ENCODE results near the gene FBXO45. TPM values are rescaled to one million over a fixed set of nuclear protein-coding genes. Genes with fewer than 3 reads are reported as not detected.

The FBXO45 gene
- total RNA-seq, 6 experiments from 2014 or later: 3.8 to 5.5 (median 4.4) TPM

DNA sequence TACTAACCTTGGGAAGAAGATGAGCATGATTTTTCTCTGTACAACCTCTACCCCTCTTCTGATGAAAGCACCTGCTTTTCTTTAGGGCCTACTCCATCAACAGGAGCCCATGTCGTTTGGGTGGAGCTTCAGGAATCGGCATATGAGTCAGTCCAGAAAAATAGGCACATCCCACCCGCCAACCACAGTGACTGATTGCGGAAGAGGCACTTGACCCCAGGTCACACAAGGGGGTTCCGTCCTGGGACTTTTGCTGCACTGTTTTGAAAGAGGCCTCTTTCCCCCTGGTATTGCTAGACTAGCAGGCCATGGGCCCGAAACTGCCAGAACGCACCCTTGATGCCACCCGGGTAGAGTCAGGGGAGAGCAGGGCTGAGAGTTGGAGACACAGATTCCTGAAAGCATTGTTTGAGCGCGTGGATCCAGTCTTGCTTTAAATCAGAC lies 51.7 kb downstream of the FBXO45 start:
- intact Hi-C loops (cut with DNase I): no loop called here
- TF ChIP-seq, protein P1, sequence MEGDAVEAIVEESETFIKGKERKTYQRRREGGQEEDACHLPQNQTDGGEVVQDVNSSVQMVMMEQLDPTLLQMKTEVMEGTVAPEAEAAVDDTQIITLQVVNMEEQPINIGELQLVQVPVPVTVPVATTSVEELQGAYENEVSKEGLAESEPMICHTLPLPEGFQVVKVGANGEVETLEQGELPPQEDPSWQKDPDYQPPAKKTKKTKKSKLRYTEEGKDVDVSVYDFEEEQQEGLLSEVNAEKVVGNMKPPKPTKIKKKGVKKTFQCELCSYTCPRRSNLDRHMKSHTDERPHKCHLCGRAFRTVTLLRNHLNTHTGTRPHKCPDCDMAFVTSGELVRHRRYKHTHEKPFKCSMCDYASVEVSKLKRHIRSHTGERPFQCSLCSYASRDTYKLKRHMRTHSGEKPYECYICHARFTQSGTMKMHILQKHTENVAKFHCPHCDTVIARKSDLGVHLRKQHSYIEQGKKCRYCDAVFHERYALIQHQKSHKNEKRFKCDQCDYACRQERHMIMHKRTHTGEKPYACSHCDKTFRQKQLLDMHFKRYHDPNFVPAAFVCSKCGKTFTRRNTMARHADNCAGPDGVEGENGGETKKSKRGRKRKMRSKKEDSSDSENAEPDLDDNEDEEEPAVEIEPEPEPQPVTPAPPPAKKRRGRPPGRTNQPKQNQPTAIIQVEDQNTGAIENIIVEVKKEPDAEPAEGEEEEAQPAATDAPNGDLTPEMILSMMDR (IDR thresholded peaks at IDR 0.05): no peak
- TF ChIP-seq POLR2A (IDR thresholded peaks at IDR 0.05): no peak
- H3K9me3 ChIP-seq: no peaks in the 10 kb centered on the region
- no peaks in the 10 kb centered on the region for H3K36me3 ChIP-seq
- DNase-seq (peak in 1 of 3 donors; percentile 33), ATAC-seq (peak; percentile 46 to 51 (median 49))
- no peaks in the 10 kb centered on the region for H3K4me1 ChIP-seq
- no peaks in the 10 kb centered on the region for H3K27me3 ChIP-seq
- no peak overlapping the region for H3K27ac ChIP-seq
- 57% methylated on average over 10 of the region's 10 CpGs for WGBS (ENCODE audit: insufficient coverage, low coverage, low lambda C conversion rate, missing lambda C conversion rate)
- H3K4me3 ChIP-seq: no peak overlapping the region

GRCh38 chr3:196620684-196621083 lies 52.2 kb downstream of the FBXO45 start:
- Histone ChIP-seq H3K4me3 (no peak overlapping the region), H3K9me3 (no peaks in the 10 kb centered on the region), H3K36me3 (no peaks in the 10 kb centered on the region), H3K4me1 (no peaks in the 10 kb centered on the region), H3K27me3 (no peaks in the 10 kb centered on the region), H3K27ac (no peak overlapping the region)
- DNase-seq (no peak), ATAC-seq (no peak)
- WGBS (ENCODE audit: insufficient coverage, low coverage, low lambda C conversion rate, missing lambda C conversion rate): 42% methylated on average over 2 of the region's 2 CpGs
- intact Hi-C loops (cut with DNase I): no loop called here
- TF ChIP-seq POLR2A (IDR thresholded peaks at IDR 0.05): no peak
- TF ChIP-seq, protein P1 (IDR thresholded peaks at IDR 0.05): no peak

DNA sequence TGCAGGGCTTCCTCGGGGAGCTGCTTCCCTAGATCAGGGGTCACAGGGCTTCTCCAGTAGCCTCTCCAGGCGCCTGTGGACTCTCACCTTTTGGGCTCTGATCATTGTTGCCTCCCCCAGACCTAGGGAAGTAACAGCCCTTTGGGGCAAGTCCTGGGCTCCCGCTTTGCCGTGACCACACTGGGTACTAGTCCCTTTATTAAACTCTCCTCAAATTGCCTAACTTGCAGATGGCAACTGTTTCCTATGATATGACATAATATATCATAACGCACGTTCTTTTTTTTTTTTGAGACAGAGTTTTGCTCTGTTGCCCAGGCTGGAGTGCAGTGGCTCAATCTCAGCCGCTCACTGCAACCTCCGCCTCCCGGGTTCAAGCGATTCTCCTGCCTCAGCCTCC lies 53.2 kb downstream of the FBXO45 start:
- no peaks in the 10 kb centered on the region for H3K27me3 ChIP-seq
- ATAC-seq: no peak
- intact Hi-C loops (cut with DNase I): no loop called here
- no peaks in the 10 kb centered on the region for H3K9me3 ChIP-seq
- no peak for DNase-seq
- no peak for TF ChIP-seq POLR2A (IDR thresholded peaks at IDR 0.05)
- TF ChIP-seq, protein P1 (IDR thresholded peaks at IDR 0.05): no peak
- WGBS (ENCODE audit: insufficient coverage, low coverage, low lambda C conversion rate, missing lambda C conversion rate): 81% methylated on average over 7 of the region's 10 CpGs
- H3K4me3 ChIP-seq: no peak overlapping the region
- no peaks in the 10 kb centered on the region for H3K4me1 ChIP-seq
- no peak overlapping the region for H3K27ac ChIP-seq
- no peaks in the 10 kb centered on the region for H3K36me3 ChIP-seq

DNA sequence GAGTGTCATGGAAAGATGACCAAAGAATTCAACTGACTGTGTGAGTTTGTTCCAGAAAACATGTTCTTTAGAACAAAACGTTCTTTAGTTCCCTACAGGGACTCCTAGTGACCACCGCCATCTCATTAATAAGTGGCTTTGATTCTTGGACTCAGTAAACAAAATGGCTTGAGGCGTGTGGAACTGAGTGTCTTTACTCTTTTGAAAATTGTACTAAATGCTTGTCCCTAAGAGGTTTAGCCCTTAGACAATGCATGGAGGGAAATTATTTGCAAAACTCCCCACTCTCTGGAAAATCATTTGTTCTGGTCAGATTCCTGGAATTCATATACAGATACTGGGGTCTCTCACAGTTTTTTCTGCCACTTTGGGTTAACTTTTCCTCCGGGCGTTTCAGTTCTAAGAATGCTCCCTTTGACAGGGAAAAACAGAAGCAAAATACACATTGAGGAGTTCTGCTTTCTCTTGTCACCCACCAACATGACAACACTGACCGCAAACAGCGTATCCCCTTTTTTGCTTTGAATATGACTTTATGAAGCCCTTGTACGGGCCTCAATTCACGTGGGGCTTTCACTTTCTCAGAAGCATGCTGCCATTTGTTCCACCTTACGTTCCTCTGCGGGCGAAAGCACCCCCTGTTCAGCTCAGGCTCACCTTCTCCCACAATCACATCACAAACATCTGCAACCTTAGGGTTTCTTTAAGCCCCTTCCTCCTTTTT lies 55.8 kb downstream of the FBXO45 start:
- ATAC-seq: peak; percentile 22 to 64 (median 46)
- intact Hi-C loops (cut with DNase I): no loop called here
- H3K4me3 ChIP-seq: no peak overlapping the region
- no peaks in the 10 kb centered on the region for H3K36me3 ChIP-seq
- no peak for TF ChIP-seq POLR2A (IDR thresholded peaks at IDR 0.05)
- TF ChIP-seq, protein P1 (IDR thresholded peaks at IDR 0.05): no peak
- no peak overlapping the region for H3K27ac ChIP-seq
- WGBS (ENCODE audit: insufficient coverage, low coverage, low lambda C conversion rate, missing lambda C conversion rate): 54% methylated on average over 12 of the region's 12 CpGs
- no peak for DNase-seq
- no peaks in the 10 kb centered on the region for H3K4me1 ChIP-seq
- H3K9me3 ChIP-seq: no peaks in the 10 kb centered on the region
- H3K27me3 ChIP-seq: no peaks in the 10 kb centered on the region

All from right lobe of liver (tissue), 6 donors.